ENCODE data around the gene BHMT.

DNA sequence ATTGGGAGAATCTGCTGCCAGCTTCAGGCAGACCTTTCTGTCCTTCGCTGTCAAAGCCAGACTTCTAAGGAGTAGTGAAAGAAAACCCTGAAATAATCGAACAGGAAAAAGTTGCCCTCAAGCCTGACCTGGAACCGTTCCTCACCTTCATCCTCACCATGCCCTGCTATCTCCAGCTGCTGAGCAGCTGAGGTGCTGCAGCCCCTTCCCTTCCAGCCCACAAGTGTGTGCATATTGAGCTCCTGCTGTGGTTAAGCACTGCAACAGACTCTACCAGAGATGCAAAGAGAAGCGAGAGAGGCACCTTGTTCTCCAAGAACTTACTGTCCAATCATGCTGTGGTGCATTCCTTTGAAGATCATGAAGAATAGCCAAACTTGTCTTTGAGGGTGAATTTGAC lies 23.1 kb upstream of the BHMT start:
- TF ChIP-seq EZH2 (IDR thresholded peaks at IDR 0.05; ENCODE audit: low read depth) = no peak
- TF ChIP-seq, protein P1, sequence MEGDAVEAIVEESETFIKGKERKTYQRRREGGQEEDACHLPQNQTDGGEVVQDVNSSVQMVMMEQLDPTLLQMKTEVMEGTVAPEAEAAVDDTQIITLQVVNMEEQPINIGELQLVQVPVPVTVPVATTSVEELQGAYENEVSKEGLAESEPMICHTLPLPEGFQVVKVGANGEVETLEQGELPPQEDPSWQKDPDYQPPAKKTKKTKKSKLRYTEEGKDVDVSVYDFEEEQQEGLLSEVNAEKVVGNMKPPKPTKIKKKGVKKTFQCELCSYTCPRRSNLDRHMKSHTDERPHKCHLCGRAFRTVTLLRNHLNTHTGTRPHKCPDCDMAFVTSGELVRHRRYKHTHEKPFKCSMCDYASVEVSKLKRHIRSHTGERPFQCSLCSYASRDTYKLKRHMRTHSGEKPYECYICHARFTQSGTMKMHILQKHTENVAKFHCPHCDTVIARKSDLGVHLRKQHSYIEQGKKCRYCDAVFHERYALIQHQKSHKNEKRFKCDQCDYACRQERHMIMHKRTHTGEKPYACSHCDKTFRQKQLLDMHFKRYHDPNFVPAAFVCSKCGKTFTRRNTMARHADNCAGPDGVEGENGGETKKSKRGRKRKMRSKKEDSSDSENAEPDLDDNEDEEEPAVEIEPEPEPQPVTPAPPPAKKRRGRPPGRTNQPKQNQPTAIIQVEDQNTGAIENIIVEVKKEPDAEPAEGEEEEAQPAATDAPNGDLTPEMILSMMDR (conservative IDR thresholded peaks at IDR 0.05) = no peak
